SK-N-SH treated with all-trans-retinoic acid at 6 μM for 48 hours (cell line): ENCODE results near the gene TRMO.

Experiments used
- ATAC-seq: fragments of 200-7000 bp; cut with Tn5 transposase; 3 replicates; pipeline ENCODE4 v1.9.1; 2020; ENCODE audit warnings: mild to moderate bottlenecking, moderate library complexity
- ARNTL ChIP-seq: fragments of 450-650 bp; formaldehyde crosslinking; IDR thresholded peaks from 2 replicates; pipeline ENCODE4 v1.5.0; 2020; ENCODE audit warnings: low read depth, mild to moderate bottlenecking, moderate library complexity, borderline replicate concordance
- BACH2 ChIP-seq: fragments of 250-450 bp; sonication (Bioruptor Pico); IDR thresholded peaks from 2 replicates; pipeline ENCODE4 v1.9.0; 2021; ENCODE audit warnings: mild to moderate bottlenecking, borderline replicate concordance
- CSDC2 ChIP-seq: fragments of 250-450 bp; sonication (Bioruptor Pico); IDR thresholded peaks from 2 replicates; pipeline ENCODE4 v1.5.0; 2020; ENCODE audit warnings: mild to moderate bottlenecking, moderate library complexity
- ESRRG ChIP-seq: fragments of 250-450 bp; sonication (Bioruptor Pico); IDR thresholded peaks from 2 replicates; pipeline ENCODE4 v1.6.1; 2021; ENCODE audit warnings: mild to moderate bottlenecking
- GLIS3 ChIP-seq: fragments of 250-450 bp; sonication (Bioruptor Pico); IDR thresholded peaks from 2 replicates; pipeline ENCODE4 v1.5.0; 2020; ENCODE audit warnings: mild to moderate bottlenecking, moderate library complexity
- ISL1 ChIP-seq: fragments of 250-450 bp; sonication (Bioruptor Pico); IDR thresholded peaks from 2 replicates; pipeline ENCODE4 v2.1.2; 2022; ENCODE audit warnings: mild to moderate bottlenecking, moderate library complexity
- OSR1 ChIP-seq: fragments of 250-450 bp; sonication (Bioruptor Pico); IDR thresholded peaks from 2 replicates; pipeline ENCODE4 v1.8.0; 2022; ENCODE audit warnings: moderate library complexity, mild to moderate bottlenecking, inconsistent platforms
- PPARA ChIP-seq: fragments of 250-450 bp; sonication (Bioruptor Pico); IDR thresholded peaks from 2 replicates; pipeline ENCODE4 v1.5.0; 2020; ENCODE audit warnings: mild to moderate bottlenecking, borderline replicate concordance
- RARB ChIP-seq: fragments of 250-450 bp; sonication (Bioruptor Pico); IDR thresholded peaks from 2 replicates; pipeline ENCODE4 v1.8.0; 2021; ENCODE audit warnings: mild to moderate bottlenecking, moderate library complexity
- SNAI2 ChIP-seq: fragments of 250-450 bp; sonication (Bioruptor Pico); IDR thresholded peaks from 2 replicates; pipeline ENCODE4 v1.5.0; 2020; ENCODE audit warnings: mild to moderate bottlenecking, moderate library complexity
- TCF4 ChIP-seq: fragments of 250-450 bp; sonication (Bioruptor Pico); IDR thresholded peaks from 2 replicates; pipeline ENCODE4 v1.8.0; 2021; ENCODE audit warnings: mild to moderate bottlenecking, moderate library complexity, borderline replicate concordance
- TOX ChIP-seq: fragments of 250-450 bp; sonication (Bioruptor Pico); IDR thresholded peaks from 2 replicates; pipeline ENCODE4 v1.8.0; 2021; ENCODE audit warnings: mild to moderate bottlenecking, moderate library complexity, borderline replicate concordance
- ZC3H10 ChIP-seq: fragments of 250-450 bp; sonication (Bioruptor Pico); IDR thresholded peaks from 2 replicates; pipeline ENCODE4 v1.5.1; 2021; ENCODE audit warnings: mild to moderate bottlenecking, moderate library complexity
- ZFP3 ChIP-seq: fragments of 250-450 bp; sonication (Bioruptor Pico); IDR thresholded peaks from 2 replicates; pipeline ENCODE4 v1.5.0; 2020; ENCODE audit warnings: mild to moderate bottlenecking, moderate library complexity
- ZFP30 ChIP-seq: fragments of 450-650 bp; formaldehyde crosslinking; IDR thresholded peaks from 2 replicates; pipeline ENCODE4 v1.5.0; 2022; ENCODE audit warnings: mild to moderate bottlenecking, moderate library complexity
- ZNF565 ChIP-seq: fragments of 450-650 bp; formaldehyde crosslinking; conservative IDR thresholded peaks from 2 replicates; pipeline ENCODE4 v1.5.0; 2020; ENCODE audit warnings: low read depth, mild to moderate bottlenecking, moderate library complexity
- ZNF70 ChIP-seq: fragments of 450-650 bp; formaldehyde crosslinking; IDR thresholded peaks from 2 replicates; pipeline ENCODE4 v1.5.0; 2020; ENCODE audit warnings: mild to moderate bottlenecking, moderate library complexity
- ZNF8 ChIP-seq: fragments of 450-650 bp; formaldehyde crosslinking; IDR thresholded peaks from 2 replicates; pipeline ENCODE4 v1.5.0; 2020; ENCODE audit warnings: mild to moderate bottlenecking, moderate library complexity
- TF ChIP-seq, protein P1 (sequence below): fragments of 250-450 bp; sonication (Bioruptor Pico); IDR thresholded peaks from 2 replicates; pipeline ENCODE4 v1.5.1; 2020; ENCODE audit warnings: low read depth, mild to moderate bottlenecking, moderate library complexity
- TF ChIP-seq, protein P2 (sequence below): fragments of 250-450 bp; sonication (Bioruptor Pico); IDR thresholded peaks from 2 replicates; pipeline ENCODE4 v1.5.0; 2020; ENCODE audit warnings: mild to moderate bottlenecking, moderate library complexity
- TF ChIP-seq, protein P3 (sequence below): fragments of 250-450 bp; sonication (Bioruptor Pico); IDR thresholded peaks from 2 replicates; pipeline ENCODE4 v1.8.0; 2021; ENCODE audit warnings: low read depth, mild to moderate bottlenecking, moderate library complexity, borderline replicate concordance
- TF ChIP-seq, protein P4 (sequence below): fragments of 250-450 bp; sonication (Bioruptor Pico); IDR thresholded peaks from 2 replicates; pipeline ENCODE4 v1.5.1; 2021; ENCODE audit warnings: mild to moderate bottlenecking, moderate library complexity
- TF ChIP-seq, protein P5 (sequence below): fragments of 250-450 bp; sonication (Bioruptor Pico); IDR thresholded peaks from 2 replicates; pipeline ENCODE4 v1.8.0; 2020; ENCODE audit warnings: mild to moderate bottlenecking, moderate library complexity, borderline replicate concordance

The TRMO gene

DNA sequence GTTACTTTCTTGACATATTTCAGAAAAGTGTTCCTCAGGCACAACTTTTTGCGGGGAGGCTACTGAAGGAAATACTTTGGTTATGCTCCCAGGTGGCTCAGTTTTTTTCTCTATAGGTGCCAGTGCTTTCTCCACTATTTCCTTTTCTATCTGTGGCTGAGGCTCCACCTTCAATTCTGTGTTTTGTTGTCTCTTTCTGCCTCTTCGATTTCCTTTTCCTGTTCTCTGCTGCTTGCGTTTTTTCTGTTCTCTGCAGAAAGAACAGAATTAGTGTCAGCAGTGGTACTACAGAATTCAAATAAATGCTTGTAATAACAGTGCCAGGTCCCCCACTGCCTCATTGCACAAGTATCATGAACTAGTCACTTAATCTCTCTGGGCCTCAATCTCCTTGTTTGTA is 8.7 kb upstream of the TRMO start:
- TF ChIP-seq CSDC2 (CRISPR knock-in tag): no peak
- no peak for TF ChIP-seq ZFP30 (CRISPR knock-in tag)
- no peak for TF ChIP-seq ISL1 (CRISPR knock-in tag)
- no peak for TF ChIP-seq SNAI2 (CRISPR knock-in tag)
- no peak for TF ChIP-seq GLIS3 (CRISPR knock-in tag)
- no peak for TF ChIP-seq ARNTL
- TF ChIP-seq RARB (CRISPR knock-in tag): no peak
- TF ChIP-seq, protein P1, sequence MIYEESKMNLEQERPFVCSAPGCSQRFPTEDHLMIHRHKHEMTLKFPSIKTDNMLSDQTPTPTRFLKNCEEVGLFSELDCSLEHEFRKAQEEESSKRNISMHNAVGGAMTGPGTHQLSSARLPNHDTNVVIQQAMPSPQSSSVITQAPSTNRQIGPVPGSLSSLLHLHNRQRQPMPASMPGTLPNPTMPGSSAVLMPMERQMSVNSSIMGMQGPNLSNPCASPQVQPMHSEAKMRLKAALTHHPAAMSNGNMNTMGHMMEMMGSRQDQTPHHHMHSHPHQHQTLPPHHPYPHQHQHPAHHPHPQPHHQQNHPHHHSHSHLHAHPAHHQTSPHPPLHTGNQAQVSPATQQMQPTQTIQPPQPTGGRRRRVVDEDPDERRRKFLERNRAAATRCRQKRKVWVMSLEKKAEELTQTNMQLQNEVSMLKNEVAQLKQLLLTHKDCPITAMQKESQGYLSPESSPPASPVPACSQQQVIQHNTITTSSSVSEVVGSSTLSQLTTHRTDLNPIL (CRISPR knock-in tag): no peak
- TF ChIP-seq, protein P2, sequence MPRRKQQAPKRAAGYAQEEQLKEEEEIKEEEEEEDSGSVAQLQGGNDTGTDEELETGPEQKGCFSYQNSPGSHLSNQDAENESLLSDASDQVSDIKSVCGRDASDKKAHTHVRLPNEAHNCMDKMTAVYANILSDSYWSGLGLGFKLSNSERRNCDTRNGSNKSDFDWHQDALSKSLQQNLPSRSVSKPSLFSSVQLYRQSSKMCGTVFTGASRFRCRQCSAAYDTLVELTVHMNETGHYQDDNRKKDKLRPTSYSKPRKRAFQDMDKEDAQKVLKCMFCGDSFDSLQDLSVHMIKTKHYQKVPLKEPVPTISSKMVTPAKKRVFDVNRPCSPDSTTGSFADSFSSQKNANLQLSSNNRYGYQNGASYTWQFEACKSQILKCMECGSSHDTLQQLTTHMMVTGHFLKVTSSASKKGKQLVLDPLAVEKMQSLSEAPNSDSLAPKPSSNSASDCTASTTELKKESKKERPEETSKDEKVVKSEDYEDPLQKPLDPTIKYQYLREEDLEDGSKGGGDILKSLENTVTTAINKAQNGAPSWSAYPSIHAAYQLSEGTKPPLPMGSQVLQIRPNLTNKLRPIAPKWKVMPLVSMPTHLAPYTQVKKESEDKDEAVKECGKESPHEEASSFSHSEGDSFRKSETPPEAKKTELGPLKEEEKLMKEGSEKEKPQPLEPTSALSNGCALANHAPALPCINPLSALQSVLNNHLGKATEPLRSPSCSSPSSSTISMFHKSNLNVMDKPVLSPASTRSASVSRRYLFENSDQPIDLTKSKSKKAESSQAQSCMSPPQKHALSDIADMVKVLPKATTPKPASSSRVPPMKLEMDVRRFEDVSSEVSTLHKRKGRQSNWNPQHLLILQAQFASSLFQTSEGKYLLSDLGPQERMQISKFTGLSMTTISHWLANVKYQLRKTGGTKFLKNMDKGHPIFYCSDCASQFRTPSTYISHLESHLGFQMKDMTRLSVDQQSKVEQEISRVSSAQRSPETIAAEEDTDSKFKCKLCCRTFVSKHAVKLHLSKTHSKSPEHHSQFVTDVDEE (CRISPR knock-in tag): no peak
- no peak for TF ChIP-seq ZNF70 (CRISPR knock-in tag)
- no peak for TF ChIP-seq PPARA (CRISPR knock-in tag)
- TF ChIP-seq TOX (CRISPR knock-in tag): no peak
- TF ChIP-seq, protein P3, sequence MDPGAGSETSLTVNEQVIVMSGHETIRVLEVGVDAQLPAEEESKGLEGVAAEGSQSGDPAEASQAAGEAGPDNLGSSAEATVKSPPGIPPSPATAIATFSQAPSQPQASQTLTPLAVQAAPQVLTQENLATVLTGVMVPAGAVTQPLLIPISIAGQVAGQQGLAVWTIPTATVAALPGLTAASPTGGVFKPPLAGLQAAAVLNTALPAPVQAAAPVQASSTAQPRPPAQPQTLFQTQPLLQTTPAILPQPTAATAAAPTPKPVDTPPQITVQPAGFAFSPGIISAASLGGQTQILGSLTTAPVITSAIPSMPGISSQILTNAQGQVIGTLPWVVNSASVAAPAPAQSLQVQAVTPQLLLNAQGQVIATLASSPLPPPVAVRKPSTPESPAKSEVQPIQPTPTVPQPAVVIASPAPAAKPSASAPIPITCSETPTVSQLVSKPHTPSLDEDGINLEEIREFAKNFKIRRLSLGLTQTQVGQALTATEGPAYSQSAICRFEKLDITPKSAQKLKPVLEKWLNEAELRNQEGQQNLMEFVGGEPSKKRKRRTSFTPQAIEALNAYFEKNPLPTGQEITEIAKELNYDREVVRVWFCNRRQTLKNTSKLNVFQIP (CRISPR knock-in tag): no peak
- TF ChIP-seq, protein P4, sequence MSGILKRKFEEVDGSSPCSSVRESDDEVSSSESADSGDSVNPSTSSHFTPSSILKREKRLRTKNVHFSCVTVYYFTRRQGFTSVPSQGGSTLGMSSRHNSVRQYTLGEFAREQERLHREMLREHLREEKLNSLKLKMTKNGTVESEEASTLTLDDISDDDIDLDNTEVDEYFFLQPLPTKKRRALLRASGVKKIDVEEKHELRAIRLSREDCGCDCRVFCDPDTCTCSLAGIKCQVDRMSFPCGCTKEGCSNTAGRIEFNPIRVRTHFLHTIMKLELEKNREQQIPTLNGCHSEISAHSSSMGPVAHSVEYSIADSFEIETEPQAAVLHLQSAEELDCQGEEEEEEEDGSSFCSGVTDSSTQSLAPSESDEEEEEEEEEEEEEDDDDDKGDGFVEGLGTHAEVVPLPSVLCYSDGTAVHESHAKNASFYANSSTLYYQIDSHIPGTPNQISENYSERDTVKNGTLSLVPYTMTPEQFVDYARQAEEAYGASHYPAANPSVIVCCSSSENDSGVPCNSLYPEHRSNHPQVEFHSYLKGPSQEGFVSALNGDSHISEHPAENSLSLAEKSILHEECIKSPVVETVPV (CRISPR knock-in tag): no peak
- TF ChIP-seq, protein P5, sequence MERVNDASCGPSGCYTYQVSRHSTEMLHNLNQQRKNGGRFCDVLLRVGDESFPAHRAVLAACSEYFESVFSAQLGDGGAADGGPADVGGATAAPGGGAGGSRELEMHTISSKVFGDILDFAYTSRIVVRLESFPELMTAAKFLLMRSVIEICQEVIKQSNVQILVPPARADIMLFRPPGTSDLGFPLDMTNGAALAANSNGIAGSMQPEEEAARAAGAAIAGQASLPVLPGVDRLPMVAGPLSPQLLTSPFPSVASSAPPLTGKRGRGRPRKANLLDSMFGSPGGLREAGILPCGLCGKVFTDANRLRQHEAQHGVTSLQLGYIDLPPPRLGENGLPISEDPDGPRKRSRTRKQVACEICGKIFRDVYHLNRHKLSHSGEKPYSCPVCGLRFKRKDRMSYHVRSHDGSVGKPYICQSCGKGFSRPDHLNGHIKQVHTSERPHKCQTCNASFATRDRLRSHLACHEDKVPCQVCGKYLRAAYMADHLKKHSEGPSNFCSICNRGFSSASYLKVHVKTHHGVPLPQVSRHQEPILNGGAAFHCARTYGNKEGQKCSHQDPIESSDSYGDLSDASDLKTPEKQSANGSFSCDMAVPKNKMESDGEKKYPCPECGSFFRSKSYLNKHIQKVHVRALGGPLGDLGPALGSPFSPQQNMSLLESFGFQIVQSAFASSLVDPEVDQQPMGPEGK (CRISPR knock-in tag): no peak
- TF ChIP-seq ZNF565 (CRISPR knock-in tag): no peak
- TF ChIP-seq TCF4: no peak
- TF ChIP-seq OSR1 (CRISPR knock-in tag): no peak
- TF ChIP-seq BACH2 (CRISPR knock-in tag): no peak
- ATAC-seq: no peak

DNA sequence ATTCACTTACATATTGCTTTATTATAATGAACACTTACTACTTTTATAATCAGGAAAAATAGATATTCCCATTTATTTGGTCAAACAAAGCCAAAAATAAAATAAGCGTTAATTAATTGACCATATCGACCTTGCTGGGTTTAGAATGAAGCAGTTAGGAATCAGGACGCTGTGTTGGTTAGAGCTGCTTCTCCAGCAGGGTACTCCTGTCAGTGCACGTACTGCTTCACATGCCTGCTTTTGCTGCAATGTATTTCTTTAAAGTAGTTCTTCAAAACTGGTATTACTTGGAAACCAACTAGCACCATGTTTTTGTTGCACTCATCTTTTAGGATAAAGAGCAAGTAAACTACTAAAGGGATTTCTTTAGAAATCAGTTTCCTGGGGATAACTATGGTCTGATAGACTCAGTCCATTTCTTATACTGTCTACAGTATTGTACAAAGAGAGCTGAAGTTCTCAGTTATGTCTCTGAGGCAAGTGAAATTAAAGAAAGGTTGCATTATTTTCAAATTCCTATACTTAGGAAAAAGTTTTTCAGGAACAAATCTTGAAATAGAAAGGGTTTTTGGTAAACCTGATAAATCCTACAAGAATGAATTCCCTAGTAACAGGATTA is 6.8 kb upstream of the TRMO start:
- TF ChIP-seq, protein P5 (CRISPR knock-in tag): no peak
- TF ChIP-seq CSDC2 (CRISPR knock-in tag) (no peak), PPARA (CRISPR knock-in tag) (no peak), ZC3H10 (CRISPR knock-in tag) (no peak), ZNF565 (CRISPR knock-in tag) (no peak), ZFP30 (CRISPR knock-in tag) (no peak), OSR1 (CRISPR knock-in tag) (no peak), ZFP3 (CRISPR knock-in tag) (no peak), ZNF8 (no peak), ESRRG (CRISPR knock-in tag) (no peak), ISL1 (CRISPR knock-in tag) (no peak), TOX (CRISPR knock-in tag) (no peak)
- TF ChIP-seq, protein P1 (CRISPR knock-in tag): no peak
- no peak for ATAC-seq
